Measurements from ENCODE around the gene ATP6V1G3.
A peak's percentile ranks its signal among the peaks of the same experiment; 100 is the strongest.

ATP6V1G3 gene

DNA sequence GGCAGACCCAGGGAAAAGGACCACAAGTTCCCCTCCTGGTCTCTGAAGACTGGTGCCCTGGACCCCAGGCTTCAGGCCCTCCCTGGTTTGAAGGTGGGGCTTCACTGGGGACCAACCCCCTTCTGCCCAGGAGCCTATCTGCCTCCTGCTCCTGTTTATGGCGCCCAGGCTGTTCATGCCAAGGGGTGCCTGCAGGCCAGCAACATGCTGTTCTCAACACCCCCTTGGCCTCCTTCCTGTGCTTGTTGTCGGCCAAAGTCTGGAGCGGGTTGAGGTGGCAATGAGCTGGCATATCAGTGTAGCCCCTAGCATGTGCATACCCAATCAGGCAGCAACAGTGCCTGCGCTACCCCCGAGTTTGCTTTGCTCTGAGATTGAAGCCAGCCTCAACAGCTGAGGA is 46.3 kb downstream of the ATP6V1G3 start:
- in situ Hi-C loops (cut with HindIII; ENCODE audit: low sequenced_read_pairs) = no loop called here

DNA sequence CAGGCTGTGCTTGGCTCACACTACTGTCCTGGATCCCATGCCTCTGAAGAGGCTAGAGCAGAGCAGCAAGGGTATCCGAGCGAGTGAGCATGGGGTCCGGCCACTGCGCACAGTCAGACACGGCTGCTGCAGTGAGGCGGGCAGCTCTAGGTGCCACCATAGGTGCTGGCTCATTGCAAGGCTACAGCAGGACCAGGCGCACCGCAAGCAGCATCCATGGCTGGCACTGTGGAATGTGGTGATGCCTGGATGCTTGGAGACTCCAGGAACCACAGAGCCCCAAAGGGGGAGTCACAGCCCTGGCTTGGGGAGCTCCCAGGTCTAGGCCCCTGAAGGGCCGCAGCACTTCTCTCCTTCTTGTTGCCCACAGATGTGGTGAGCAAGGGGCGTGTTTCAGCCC is 47.2 kb downstream of the ATP6V1G3 start:
- TF ChIP-seq, protein P1, sequence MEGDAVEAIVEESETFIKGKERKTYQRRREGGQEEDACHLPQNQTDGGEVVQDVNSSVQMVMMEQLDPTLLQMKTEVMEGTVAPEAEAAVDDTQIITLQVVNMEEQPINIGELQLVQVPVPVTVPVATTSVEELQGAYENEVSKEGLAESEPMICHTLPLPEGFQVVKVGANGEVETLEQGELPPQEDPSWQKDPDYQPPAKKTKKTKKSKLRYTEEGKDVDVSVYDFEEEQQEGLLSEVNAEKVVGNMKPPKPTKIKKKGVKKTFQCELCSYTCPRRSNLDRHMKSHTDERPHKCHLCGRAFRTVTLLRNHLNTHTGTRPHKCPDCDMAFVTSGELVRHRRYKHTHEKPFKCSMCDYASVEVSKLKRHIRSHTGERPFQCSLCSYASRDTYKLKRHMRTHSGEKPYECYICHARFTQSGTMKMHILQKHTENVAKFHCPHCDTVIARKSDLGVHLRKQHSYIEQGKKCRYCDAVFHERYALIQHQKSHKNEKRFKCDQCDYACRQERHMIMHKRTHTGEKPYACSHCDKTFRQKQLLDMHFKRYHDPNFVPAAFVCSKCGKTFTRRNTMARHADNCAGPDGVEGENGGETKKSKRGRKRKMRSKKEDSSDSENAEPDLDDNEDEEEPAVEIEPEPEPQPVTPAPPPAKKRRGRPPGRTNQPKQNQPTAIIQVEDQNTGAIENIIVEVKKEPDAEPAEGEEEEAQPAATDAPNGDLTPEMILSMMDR (IDR thresholded peaks at IDR 0.05; ENCODE audit: low read depth, low read length) = no peak
- in situ Hi-C loops (cut with HindIII; ENCODE audit: low sequenced_read_pairs) = no loop called here
- DNase-seq (ENCODE audit: low read depth, low spot score) = no peak

More for the DNA sequence above, 46.3 kb downstream of the ATP6V1G3 start:
- TF ChIP-seq, protein P1 (IDR thresholded peaks at IDR 0.05; ENCODE audit: low read depth, low read length) = no peak
- no peak for DNase-seq (ENCODE audit: low read depth, low spot score)
- no peak overlapping the region for H3K4me3 ChIP-seq (ENCODE audit: low read depth, low read length)

DNA sequence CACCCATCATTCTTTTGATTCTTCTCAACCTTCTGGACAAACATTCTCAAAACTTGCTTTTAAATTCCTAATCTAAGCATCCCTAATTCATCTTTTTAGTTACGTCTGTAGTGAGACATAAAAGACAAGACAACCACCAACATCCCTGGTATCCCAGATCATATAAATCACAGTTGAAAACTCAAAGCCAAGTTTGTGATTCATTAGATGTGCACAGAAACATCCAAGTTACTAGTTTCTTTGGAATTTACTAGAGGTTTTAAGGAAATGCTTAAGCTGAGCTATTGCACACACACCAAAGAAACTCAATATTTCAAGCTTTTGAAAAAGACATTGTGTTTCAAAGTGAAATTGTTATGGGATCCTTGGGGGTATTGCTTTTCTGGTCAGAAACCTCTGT is 47.6 kb downstream of the ATP6V1G3 start:
- peak; percentile 83 for DNase-seq (ENCODE audit: low read depth, low spot score)
- H3K4me3 ChIP-seq (ENCODE audit: low read depth, low read length) = no peak overlapping the region
- TF ChIP-seq, protein P1 (IDR thresholded peaks at IDR 0.05; ENCODE audit: low read depth, low read length) = no peak
- in situ Hi-C loops (cut with HindIII; ENCODE audit: low sequenced_read_pairs) = no loop called here

More for the DNA sequence above, 47.2 kb downstream of the ATP6V1G3 start:
- H3K4me3 ChIP-seq (ENCODE audit: low read depth, low read length) = no peak overlapping the region

DNA sequence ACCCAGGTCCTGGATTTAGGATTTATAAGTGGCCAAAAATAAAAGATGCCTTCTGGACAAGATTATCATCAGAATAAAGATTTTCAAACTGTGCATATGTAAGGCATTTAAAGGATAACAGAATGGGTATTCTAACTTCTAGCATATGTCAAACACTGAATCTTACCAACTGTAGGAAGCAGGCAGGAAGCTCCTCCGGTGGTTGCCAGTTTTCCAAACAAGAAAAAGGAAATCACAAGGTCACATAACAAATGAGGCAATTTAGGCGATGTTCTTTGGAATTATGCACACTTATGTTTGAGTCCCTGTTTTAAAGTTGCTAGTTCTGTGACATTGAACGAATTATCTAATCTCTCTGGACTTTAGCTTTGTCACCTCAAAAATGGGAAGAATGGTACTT is 48.9 kb downstream of the ATP6V1G3 start:
- no peak overlapping the region for H3K4me3 ChIP-seq (ENCODE audit: low read depth, low read length)
- DNase-seq (ENCODE audit: low read depth, low spot score) = no peak
- TF ChIP-seq, protein P1 (IDR thresholded peaks at IDR 0.05; ENCODE audit: low read depth, low read length) = no peak
- in situ Hi-C loops (cut with HindIII; ENCODE audit: low sequenced_read_pairs) = no loop called here

DNA sequence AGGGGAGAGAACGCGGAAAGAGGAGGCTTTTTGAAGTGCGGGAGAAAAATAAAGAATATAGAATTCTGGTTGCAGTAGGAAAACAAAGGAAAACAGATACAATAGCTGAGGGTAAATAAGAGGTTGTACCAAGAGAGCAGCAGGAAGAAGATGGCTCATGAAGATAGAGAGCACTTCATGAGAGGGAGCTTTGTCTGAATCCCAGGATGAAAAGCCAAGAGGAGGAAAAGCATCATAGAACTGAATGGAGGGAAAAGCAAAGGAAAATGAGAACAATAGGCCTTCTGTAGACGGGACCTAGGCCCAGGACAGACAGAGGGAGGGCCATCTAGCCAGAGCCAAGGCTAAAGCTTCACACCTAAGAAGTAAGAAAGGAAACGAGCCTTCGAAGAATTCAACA is 49.5 kb downstream of the ATP6V1G3 start:
- H3K4me3 ChIP-seq (ENCODE audit: low read depth, low read length) = no peak overlapping the region
- TF ChIP-seq, protein P1 (IDR thresholded peaks at IDR 0.05; ENCODE audit: low read depth, low read length) = no peak
- in situ Hi-C loops (cut with HindIII; ENCODE audit: low sequenced_read_pairs) = no loop called here
- no peak for DNase-seq (ENCODE audit: low read depth, low spot score)

DNA sequence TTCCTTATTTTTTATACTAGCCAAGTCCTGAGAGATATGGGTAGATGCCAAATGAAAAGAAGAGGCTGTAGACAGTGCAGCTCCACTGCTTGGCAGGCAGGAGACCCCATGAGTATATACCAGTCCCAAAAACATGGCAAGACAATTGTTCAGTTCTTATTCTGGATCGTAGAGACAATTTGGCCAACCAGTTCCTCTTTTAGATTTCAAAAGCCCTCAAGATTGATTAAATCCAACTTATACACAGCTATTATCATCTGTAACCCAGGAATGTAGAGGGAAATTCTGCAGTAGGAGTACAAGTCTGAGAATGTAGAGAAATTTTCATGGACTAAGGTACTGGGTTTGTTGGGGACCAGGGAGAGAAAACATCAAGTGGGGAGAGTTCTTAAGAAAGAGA is 50.3 kb downstream of the ATP6V1G3 start:
- TF ChIP-seq, protein P1 (IDR thresholded peaks at IDR 0.05; ENCODE audit: low read depth, low read length) = no peak
- in situ Hi-C loops (cut with HindIII; ENCODE audit: low sequenced_read_pairs) = no loop called here
- DNase-seq (ENCODE audit: low read depth, low spot score) = no peak
- H3K4me3 ChIP-seq (ENCODE audit: low read depth, low read length) = no peak overlapping the region

DNA sequence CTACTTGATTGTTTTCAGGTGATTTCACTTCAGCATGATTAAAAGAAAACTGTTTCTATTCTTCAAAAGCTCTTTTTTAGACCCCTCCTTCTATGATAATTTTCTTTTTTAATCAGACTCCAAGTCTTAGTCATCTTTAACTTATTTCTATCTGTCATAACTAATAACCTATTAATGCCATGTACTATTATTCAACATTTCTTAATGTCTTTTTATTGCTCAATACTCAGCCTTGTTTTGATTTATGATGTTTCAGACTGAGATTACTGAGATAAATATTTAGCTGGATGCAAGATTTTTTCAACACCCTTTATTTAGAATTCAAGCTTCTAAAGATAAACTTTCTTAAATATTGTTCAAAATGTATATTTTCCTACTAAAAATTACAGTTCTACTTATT is 53.6 kb downstream of the ATP6V1G3 start:
- no peak for DNase-seq (ENCODE audit: low read depth, low spot score)
- TF ChIP-seq, protein P1 (IDR thresholded peaks at IDR 0.05; ENCODE audit: low read depth, low read length) = no peak
- in situ Hi-C loops (cut with HindIII; ENCODE audit: low sequenced_read_pairs) = no loop called here
- H3K4me3 ChIP-seq (ENCODE audit: low read depth, low read length) = no peak overlapping the region
